Omental fat pad (tissue), 4 donors: Measurements from ENCODE around the gene TP73. TPM values are rescaled to one million over a fixed set of nuclear protein-coding genes. Genes with fewer than 3 reads are reported as not detected.

Experiments used
- ATAC-seq: fragments of 150-250 bp; one replicate; pipeline ENCODE4 v1.9.1; 2016; ENCODE audit warnings: mild to moderate bottlenecking, moderate library complexity; ENCODE audit not compliant: low FRiP score
- DNase-seq: peaks from one replicate; pipeline ENCODE4 v3.0.0-alpha.2; 2019; ENCODE audit warnings: low spot score
- total RNA-seq, 4 donors: library from RNA; depleted of rRNA; stranded (reverse); fragments of >200 nt; gene quantifications; one replicate each; pipeline ENCODE4 v1.1.0, GENCODE V29; 2016
- TF ChIP-seq, protein P1 (sequence below), 3 donors: fragments of 450-650 bp; IDR thresholded peaks; one replicate each; pipeline ENCODE4 v1.5.1; 2016 to 2017; ENCODE audit warnings: antibody characterized with exemption in 3 of 3, mild to moderate bottlenecking in 3 of 3, moderate library complexity in 2 of 3

TP73 gene
- total RNA-seq, 4 donors from 2014 or later, result not detected

DNA sequence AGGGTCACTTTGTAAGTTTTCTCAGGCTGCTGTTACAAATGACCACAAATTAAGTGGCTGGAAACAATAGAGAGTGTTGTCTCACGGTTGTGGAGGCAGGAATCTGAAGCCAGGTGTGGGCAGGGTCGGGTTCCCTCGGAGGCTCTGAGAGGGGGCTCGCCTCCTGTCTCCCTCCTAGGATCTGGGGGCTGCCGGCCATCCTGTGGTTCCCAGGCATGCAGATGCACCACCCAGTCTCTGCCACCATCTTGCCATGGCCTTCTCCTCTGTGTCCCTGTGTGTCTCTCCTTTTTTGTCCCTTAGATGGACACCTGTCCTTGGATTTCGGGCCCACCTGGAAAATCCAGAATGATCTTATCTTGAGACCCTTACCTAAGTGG lies 4.8 kb downstream of the TP73 start:
- TF ChIP-seq, protein P1, sequence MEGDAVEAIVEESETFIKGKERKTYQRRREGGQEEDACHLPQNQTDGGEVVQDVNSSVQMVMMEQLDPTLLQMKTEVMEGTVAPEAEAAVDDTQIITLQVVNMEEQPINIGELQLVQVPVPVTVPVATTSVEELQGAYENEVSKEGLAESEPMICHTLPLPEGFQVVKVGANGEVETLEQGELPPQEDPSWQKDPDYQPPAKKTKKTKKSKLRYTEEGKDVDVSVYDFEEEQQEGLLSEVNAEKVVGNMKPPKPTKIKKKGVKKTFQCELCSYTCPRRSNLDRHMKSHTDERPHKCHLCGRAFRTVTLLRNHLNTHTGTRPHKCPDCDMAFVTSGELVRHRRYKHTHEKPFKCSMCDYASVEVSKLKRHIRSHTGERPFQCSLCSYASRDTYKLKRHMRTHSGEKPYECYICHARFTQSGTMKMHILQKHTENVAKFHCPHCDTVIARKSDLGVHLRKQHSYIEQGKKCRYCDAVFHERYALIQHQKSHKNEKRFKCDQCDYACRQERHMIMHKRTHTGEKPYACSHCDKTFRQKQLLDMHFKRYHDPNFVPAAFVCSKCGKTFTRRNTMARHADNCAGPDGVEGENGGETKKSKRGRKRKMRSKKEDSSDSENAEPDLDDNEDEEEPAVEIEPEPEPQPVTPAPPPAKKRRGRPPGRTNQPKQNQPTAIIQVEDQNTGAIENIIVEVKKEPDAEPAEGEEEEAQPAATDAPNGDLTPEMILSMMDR (IDR thresholded peaks at IDR 0.05), result no peak
- DNase-seq, result no peak

DNA sequence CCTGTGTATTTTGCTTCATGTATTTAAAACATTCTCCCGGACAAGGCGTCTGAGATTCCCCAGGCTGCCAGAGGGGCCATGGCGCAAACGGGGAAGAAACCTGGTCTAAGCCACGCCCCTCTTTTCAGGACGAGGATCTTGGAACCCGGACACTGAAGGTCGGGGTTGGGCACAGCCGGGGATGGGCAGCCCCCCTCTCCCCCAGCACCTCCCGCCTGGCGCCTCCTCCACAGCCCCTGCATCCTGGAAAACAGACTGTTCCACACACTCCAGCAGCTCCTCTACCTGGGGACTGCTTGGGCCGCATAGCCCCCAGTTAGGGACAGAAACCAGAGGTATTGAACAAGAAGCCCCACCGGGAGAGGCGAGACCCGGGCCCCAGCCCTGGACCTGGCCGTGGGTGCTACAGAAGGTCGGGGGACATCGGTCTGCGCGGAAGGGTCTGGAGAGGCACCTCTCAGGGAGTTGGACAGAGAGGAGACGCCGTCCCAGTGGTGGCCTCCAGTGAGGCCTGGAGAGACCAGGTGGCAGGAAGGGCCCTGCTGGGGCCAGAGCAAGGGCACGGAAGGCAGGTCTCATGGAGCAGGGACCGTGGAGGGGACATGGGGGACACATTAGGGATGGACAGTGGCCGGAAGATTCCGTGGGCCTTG lies 5.4 kb downstream of the TP73 start:
- TF ChIP-seq, protein P1 (IDR thresholded peaks at IDR 0.05), result no peak
- no peak for ATAC-seq
- no peak for DNase-seq

More for the DNA sequence above, 4.8 kb downstream of the TP73 start:
- ATAC-seq, result no peak

DNA sequence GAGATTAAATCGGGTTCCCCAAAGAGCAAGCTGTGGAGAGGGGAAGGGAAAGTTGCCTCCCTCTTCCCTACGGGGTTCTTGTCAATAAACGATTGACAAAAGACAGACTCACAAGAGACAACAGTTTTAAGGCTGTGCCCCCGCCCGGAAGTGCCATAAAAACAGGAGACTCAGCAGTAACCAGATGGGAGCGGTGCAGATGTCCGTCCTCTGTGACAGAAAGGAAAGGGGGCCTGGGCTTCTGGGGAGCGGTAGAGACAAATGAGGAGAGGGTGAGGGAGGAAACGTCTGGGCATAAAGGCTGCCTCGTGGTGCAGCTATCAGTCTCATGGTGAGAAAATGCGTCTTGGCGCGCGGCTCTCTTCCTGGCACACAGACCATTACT lies 5.9 kb downstream of the TP73 start:
- TF ChIP-seq, protein P1 (IDR thresholded peaks at IDR 0.05), result no peak
- ATAC-seq (no peak), DNase-seq (no peak)

DNA sequence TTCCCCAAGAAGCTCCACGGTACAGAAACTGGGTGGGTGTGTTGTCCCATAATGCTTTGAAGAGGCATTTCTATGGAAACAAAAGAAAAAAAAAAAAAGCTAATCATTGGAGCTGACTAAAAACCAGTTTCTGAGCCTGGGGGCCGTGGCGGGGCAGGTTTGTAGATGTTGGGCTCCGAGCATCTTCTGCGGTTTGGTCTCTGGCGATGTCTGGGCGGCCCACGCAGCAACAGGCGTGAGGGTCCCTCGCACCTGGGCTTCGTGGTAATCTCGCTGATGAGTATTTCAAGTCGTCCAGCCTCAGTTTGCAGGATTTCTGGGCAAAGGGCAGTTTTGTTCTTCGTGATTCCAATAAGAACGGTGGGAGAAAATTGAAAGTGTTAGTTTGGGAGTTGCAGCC lies 6.8 kb downstream of the TP73 start:
- TF ChIP-seq, protein P1 (IDR thresholded peaks at IDR 0.05), result no peak
- no peak for ATAC-seq
- no peak for DNase-seq

DNA sequence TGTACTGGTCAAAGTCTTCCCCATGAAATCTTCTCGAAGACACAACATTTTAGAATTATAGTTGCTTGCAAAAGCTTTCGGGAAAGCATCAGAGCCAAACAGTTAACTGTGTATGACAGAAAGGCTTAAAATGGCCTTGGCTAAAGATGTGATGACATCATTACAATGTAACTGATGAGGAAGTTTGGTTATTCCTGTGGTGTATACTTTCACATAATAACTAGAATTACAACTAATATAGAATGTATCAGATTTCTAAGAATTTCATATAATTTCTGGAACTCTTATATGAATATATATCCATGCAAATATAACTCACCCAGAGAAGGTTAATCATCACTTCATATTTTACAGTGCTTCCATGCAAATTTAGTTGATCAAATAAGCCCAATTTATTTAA lies 8.4 kb downstream of the TP73 start:
- TF ChIP-seq, protein P1 (IDR thresholded peaks at IDR 0.05), result no peak
- ATAC-seq (no peak), DNase-seq (no peak)

DNA sequence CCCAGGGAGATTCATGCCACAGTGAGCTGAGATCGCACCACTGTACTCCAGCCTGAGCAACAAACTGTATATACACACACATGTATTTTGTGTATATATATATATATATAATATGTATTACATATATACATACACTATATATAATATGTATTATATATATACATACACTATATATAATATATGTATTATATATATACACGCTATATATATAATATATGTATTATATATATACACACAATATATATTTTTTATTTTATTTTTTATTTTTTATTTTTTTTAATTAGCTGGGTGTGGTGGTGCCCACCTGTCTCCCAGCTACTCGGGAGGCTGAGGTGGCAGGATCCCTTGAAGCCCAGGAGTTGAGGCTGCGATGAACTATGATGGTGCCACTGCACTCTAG lies 9.3 kb downstream of the TP73 start:
- ATAC-seq (no peak), DNase-seq (no peak)
- TF ChIP-seq, protein P1 (IDR thresholded peaks at IDR 0.05), result no peak

DNA sequence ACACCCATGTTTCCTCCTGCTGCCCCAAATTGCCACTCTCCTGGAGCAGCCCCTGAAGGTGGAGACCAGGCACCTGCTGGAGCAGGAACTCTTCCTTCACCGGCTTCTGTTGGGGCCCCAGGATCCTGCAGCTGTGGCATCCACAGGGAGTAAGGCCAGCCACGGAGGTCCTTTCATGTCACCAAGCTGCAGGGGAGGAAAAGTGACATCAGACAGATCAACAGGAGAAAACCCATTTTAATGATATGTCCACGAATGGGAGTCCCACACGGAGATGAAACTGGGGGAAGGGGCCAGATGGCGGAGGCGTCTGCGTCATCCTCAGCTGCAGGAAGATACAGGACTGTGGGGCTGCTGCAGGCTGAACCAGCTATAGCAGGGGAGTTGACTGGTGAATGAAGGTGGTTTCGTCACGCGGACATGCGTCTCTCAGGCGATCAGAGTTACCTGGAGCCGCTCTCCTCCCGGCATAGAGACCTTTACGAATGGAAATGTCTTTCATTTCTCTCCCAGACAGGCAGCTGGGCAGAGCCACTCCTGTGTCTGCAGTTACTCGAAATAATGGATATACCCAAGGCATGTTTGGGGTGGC lies 9.9 kb downstream of the TP73 start:
- TF ChIP-seq, protein P1 (IDR thresholded peaks at IDR 0.05), result no peak
- DNase-seq, result no peak
- ATAC-seq, result no peak
